HG03095 (cell line): ENCODE data around the gene SMG5.

ENCODE experiments used
- ATAC-seq: cut with Tn5 transposase; IDR thresholded peaks from one replicate; pipeline ENCODE4 v1.9.1; 2021; ENCODE audit warnings: moderate library complexity; ENCODE audit not compliant: unreplicated experiment

SMG5 gene

GRCh38 chr1:156246241-156246780 is 36.3 kb downstream of the SMG5 start:
- no peak for ATAC-seq

DNA sequence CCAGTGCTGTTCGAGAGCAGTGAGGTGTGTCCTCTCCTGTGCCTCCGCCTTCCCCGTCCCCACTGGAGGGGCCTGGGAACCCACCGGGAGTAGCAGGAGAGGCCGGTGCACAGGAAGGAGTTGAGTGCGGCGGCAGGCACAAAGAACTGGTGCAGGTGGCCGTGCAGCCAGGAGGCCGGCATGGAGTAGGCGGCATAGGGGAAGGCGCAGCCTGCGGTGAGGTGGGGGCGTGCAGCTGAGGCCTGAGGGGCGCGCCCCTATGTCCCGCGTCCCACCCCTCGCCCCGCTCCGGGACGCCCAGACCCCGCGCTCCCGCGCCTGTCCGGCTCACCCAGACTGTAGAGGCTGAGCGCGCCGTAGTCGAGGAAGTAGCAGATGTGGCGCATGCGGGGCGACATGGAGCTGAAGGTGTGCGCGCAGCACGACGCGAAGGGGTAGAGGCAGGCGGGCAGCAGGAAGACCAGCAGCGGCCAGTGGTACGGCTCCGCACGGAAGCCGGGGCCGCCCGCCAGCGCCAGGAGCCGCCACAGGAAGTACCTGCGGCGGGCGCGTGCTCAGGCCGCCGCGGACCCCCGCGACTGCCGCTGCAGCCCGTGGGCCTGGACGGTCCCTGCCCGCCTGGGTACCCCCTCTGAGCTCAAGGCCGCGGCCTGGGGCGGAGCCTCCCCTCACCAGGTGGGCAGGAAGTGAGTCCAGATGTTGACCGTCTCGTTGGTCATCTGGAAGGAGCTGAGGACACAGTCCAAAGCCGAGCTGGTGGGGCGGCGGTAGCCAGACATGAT is 37.0 kb downstream of the SMG5 start:
- ATAC-seq: no peak

GRCh38 chr1:156244712-156245111 is 37.9 kb downstream of the SMG5 start:
- ATAC-seq: no peak

- ATAC-seq: no peak
These were observed 38.5 kb downstream of the SMG5 start for GRCh38 chr1:156244126-156244525.

DNA sequence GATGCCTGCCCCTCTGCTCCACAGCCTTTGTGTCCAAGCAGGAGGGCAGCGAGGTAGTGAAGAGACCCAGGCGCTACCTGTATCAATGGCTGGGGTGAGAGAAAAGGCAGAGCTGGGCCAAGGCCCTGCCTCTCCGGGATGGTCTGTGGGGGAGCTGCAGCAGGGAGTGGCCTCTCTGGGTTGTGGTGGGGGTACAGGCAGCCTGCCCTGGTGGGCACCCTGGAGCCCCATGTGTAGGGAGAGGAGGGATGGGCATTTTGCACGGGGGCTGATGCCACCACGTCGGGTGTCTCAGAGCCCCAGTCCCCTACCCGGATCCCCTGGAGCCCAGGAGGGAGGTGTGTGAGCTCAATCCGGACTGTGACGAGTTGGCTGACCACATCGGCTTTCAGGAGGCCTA is 39.9 kb downstream of the SMG5 start:
- no peak for ATAC-seq

GRCh38 chr1:156241926-156242325 is 40.7 kb downstream of the SMG5 start, which contains the start of gene BGLAP:
Gene BGLAP (plus strand): TSS chr1:156242184. CDS start chr1:156242232, 48 bp downstream.
- ATAC-seq: no peak

DNA sequence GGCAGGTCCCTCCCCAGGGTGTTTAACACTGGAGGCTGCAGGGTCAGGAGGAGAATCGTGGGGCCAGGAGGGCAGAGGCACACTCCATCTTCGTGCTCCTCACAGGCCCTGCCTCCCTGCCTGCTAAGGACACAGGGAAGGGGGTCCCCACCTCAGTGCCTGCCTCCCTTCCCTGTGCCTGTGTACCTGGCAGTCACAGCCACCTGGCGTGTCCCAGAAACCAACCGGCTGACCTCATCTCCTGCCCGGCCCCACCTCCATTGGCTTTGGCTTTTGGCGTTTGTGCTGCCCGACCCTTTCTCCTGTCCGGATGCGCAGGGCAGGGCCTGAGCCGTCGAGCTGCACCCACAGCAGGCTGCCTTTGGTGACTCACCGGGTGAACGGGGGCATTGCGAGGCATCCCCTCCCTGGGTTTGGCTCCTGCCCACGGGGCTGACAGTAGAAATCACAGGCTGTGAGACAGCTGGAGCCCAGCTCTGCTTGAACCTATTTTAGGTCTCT is 41.3 kb downstream of the SMG5 start:
- ATAC-seq: no peak

DNA sequence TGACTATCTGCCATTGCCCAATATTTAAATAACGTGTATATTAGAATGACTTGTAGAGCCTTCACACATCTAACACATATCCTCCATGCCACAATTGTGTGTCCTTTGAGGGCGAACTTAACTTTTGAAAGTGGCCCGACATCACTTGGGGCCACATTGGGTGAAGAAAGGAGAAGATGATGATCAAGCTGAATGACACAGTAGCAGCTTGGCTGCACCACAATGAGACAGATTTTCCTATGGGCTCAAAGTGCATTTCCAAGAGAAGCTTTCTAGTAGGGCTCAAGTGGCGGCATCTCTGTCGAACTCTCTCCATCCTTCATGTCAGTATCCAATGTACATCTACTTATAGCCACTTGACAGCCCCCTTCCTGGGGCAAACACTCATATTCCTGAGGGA is 44.4 kb downstream of the SMG5 start:
- ATAC-seq: no peak

DNA sequence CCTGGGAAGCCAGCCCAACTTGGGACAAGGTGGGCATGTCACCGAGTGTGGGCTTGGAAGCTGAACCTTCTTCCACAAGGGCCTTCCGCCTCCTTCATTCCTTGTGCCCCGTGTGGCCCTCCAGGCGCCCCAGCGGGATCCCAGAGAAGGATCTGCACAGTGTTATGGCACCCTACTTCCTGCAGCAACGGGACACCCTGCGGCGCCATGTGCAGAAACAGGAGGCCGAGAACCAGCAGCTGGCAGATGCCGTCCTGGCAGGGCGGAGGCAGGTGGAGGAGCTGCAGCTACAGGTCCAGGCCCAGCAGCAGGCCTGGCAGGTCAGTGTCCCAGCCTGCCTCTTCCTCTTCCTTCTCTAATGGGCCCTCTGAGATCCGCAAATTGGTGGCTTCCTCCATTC is 46.5 kb downstream of the SMG5 start:
- ATAC-seq: no peak

DNA sequence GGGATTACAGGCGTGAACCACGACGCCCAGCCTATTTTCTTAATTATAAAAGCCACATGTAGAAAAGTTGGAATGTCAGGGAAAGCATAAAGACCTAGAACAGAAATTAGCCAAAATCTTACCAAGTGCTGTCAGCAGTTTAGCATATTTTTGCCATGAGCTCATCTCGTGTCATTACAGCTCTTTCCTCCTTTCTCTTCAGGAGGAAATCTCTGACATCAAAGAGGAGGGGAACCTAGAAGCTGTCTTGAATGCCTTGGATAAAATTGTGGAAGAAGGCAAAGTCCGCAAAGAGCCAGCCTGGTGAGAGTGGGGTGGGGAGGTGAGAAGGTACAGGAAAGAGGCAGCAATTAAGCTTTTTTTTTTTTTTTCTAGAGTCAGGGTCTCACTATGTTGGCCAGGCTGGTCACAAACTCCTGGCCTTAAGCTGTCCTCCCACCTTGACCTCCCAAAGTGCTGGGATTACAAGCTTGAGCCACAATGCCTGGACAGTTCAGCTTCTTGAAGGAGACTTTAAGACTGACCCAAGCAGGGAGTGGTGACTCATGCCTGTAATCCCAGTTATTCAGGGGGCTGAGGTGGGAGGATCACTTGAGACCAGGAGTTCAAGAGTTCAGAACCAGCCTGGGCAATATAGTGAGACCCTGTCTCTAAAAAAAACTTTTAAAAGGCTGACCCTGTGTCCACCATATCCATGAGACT is 49.0 kb downstream of the SMG5 start:
- ATAC-seq: no peak

GRCh38 chr1:156232201-156232894 is 50.3 kb downstream of the SMG5 start:
- no peak for ATAC-seq

DNA sequence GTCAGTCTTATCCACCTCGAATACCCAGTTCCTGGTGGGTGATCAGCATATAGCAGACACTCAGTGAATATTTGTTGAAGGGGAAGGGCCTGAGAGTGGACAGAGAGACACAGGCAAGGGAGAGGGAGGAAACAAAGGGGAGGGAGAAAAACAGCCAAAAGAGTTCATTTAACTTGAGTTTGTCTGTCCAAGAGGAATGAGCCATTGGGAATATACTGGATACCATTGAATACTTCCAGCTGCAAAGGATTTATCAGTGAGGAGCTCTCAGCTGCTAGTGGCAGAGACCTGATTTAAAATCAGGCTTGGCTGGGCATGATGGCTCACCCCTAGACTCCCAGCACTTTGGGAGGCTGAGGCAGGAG is 52.2 kb downstream of the SMG5 start:
- ATAC-seq: no peak

DNA sequence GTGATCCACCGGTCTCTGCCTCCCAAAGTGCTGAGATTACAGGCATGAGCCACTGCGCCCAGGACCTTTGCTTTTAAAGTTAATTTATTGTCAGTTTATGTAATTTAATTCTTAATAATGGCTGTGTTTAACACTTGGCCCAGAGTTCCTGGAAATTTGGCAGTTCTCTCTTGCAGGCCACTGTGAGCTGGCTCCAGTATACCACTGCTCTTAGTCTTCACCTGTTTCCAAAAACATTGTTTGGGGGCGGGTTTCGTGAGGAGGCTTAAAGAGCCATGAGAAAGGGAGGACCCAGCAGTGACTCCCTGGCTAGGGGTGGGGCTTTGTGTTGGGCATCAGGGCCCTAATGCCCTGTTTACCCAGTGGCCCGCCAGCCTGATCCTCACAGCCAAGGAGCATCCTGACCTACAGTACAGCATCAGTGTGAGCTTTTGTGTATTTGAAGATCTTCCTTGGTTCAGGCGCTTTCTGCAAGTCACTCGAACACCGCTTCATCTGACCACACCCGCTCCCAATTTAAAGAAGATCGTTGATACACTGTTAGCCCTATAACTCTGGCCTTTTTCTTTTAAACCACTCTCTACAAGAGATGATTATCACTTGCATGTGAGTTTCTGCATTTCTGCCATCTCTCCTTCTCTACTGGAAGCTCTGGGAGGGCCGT is 52.7 kb downstream of the SMG5 start:
- no peak for ATAC-seq

- ATAC-seq: no peak
These were observed 54.1 kb downstream of the SMG5 start for GRCh38 chr1:156228501-156228900.

DNA sequence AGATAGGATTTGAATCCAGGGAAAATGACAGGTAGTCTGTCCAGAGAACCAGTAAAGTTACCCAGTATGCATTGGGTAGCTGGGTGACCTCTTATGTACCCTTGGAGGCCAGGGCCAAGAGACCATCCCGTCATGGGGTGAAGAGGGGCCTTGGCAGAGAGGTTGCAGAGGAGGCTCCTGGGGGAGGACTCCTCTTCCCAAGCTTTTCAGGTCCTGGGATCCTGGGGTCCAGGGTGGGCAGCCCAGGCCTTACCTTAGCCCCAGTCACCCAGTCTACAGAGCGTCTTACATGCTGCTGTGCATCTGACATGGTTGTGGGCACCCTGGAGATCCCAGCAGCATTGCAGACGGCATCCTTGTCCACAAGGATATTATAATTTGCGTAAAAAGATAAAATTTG is 55.8 kb downstream of the SMG5 start:
- ATAC-seq: no peak

- ATAC-seq: peak; percentile 55
These were observed 56.5 kb downstream of the SMG5 start for GRCh38 chr1:156226116-156226538.

DNA sequence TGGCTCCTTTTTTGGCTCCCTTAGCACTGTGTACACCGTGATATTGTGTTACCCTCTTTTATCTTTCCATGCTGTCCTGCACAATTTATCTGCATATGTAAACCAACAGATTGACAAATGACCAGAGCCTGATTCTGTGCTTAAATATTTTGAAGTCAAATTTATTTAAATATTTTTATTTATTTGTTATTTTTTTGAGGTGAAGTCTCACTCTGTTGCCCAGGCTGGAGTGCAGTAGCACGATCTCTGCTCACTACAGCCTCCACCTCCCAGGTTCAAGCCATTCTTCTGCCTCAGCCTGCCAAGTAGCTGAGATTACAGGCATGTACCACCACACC is 57.0 kb downstream of the SMG5 start:
- no peak for ATAC-seq

DNA sequence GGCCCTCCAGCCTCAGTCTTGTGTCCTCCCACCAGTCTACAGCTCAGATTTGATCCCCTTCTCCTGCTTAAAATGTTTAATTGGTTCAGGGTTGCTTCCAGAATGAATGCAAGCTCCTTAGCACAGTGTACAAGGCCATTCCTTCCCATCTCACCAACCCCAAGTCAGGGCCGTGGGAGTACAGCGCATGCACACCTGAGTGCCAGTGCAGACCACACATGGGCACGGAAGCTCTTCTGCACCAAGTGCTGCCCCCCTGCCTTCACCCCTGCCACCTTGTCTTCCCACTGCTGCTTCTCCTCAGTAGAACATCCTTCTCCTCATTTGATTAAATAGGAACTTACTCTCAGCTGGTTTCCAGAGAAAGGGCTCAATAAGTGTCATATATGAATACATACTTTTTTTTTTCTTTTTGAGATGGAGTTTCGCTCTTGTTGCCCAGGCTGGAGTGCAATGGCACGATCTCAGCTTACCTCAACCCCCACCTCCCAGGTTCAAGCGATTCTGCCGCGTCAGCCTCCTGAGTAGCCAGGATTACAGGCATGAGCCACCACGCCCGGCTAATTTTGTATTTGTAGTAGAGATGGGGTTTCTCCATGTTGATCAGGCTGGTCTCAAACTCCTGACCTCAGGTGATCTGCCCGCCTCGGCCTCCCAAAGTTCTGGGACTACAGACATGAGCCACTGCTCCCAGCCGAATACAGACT is 60.5 kb downstream of the SMG5 start:
- ATAC-seq: no peak

GRCh38 chr1:156220226-156220625 is 62.4 kb downstream of the SMG5 start:
- no peak for ATAC-seq

DNA sequence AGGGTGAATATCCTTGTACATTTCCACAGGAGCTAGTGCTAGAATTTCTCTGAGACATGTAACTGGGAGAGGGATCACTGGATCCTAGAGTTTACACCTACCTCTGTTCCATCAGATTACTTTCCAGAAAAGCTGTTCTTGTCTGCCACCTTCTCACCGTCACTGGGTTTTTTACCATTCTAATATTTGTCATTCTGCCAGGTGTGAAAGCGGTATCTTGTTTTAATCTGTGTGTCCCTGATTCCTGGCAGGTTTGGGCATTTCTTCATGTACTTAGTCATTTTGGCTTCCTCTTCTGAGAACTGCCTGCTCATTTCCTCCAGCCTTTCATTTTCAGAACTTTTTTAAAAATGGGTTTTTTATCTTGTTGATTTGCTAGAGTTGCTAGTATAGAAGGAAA is 64.8 kb downstream of the SMG5 start:
- ATAC-seq: no peak
